GDM1 (cell line): ENCODE measurements around the gene NPB.
"Not testable (repeated sequence)": the region's sequence is repeated elsewhere in the genome, so short reads cannot be mapped to it uniquely, and the experiment has no call there.

Source experiments
- DNase-seq: peaks from one replicate; lab custom pipeline; 2025; lab: John Stamatoyannopoulos, UW

NPB gene

GRCh38 chr17:81911969-81912368 is 9.9 kb downstream of the NPB start:
- no peak for DNase-seq

GRCh38 chr17:81912441-81913309 is 10.6 kb downstream of the NPB start:
- DNase-seq, result no peak

GRCh38 chr17:81913394-81914102 is 11.5 kb downstream of the NPB start:
- no peak for DNase-seq

GRCh38 chr17:81914103-81914850 is 12.2 kb downstream of the NPB start:
- DNase-seq, result no peak

GRCh38 chr17:81915331-81915730 is 13.3 kb downstream of the NPB start:
- DNase-seq, result no peak

GRCh38 chr17:81916234-81917001 is 14.4 kb downstream of the NPB start:
- DNase-seq, result no peak

GRCh38 chr17:81917565-81918332 is 15.7 kb downstream of the NPB start, which contains the start of gene SIRT7:
SIRT7 (minus strand) TSS chr17:81918176; CDS start chr17:81918131, 45 bp downstream.
- peak; percentile 68 for DNase-seq

GRCh38 chr17:81918333-81918669 is 16.3 kb downstream of the NPB start:
- DNase-seq, result not testable (repeated sequence)

GRCh38 chr17:81918832-81919545 is 17.0 kb downstream of the NPB start:
- peak; percentile 20 for DNase-seq

- DNase-seq, result no peak
These were observed 18.8 kb downstream of the NPB start for GRCh38 chr17:81920612-81921536.

GRCh38 chr17:81921537-81921862 is 19.5 kb downstream of the NPB start:
- DNase-seq, result no peak

GRCh38 chr17:81921996-81922565 is 20.0 kb downstream of the NPB start:
- no peak for DNase-seq

- DNase-seq, result no peak
These were observed 20.7 kb downstream of the NPB start for GRCh38 chr17:81922566-81923301.

GRCh38 chr17:81923302-81924260 is 21.5 kb downstream of the NPB start:
- peak; percentile 80 for DNase-seq

- no peak for DNase-seq
These were observed 22.8 kb downstream of the NPB start for GRCh38 chr17:81924557-81925532.
